CD4-positive, alpha-beta T cell (primary cell): Measurements from ENCODE around the gene SMURF2. TPM values are rescaled to one million over a fixed set of nuclear protein-coding genes. Genes with fewer than 3 reads are reported as not detected.

Experiments
- ATAC-seq: fragments of 200-7000 bp; cut with Tn5 transposase; one replicate; pipeline ENCODE4 v1.10.0; 2022; ENCODE audit warnings: mild to moderate bottlenecking; ENCODE audit not compliant: poor library complexity
- CTCF ChIA-PET: fragments of 350-600 bp; sonication (Branson Sonifier 250); formaldehyde crosslinking; loops from one replicate; lab custom pipeline; 2021; ENCODE audit warnings: antibody characterized with exemption, inconsistent platforms; lab: Charles Lee
- POLR2A ChIA-PET: fragments of 350-600 bp; sonication (Branson Sonifier 250); formaldehyde crosslinking; loops from one replicate; lab custom pipeline; 2021; ENCODE audit warnings: antibody characterized with exemption, inconsistent platforms; lab: Charles Lee
- DNase-seq, 14 experiments: peaks; one replicate each; pipeline ENCODE4 v3.0.0-alpha.2; 2013 to 2020; ENCODE audit warnings: mixed read lengths in 2 of 14
- H3K27ac ChIP-seq, 2 donors: one replicate each; pipeline versions ENCODE4 v1.5.1 to v1.7.0; 2013; ENCODE audit warnings: low read length in 2 of 2, low read depth in 1 of 2, mild to moderate bottlenecking in 1 of 2
- H3K27me3 ChIP-seq, 2 experiments: 1 replicate in 1 of 2; 2 replicates in 1 of 2; pipeline versions ENCODE4 v1.6.1 to v1.7.0; 2013; ENCODE audit warnings: low read length in 2 of 2, control low read depth in 1 of 2, mild to moderate bottlenecking in 1 of 2, moderate library complexity in 1 of 2; ENCODE audit not compliant: insufficient read depth in 2 of 2, control insufficient read depth in 1 of 2
- H3K36me3 ChIP-seq: one replicate; pipeline ENCODE4 v1.6.1; 2013; ENCODE audit warnings: low read length, control low read depth; ENCODE audit not compliant: insufficient read depth
- H3K4me1 ChIP-seq: one replicate; pipeline ENCODE4 v1.6.1; 2013; ENCODE audit warnings: low read length, control low read depth; ENCODE audit not compliant: insufficient read depth
- H3K4me3 ChIP-seq: one replicate; pipeline ENCODE4 v1.5.1; 2013; ENCODE audit warnings: mild to moderate bottlenecking, low read length, moderate library complexity
- H3K9me3 ChIP-seq, 2 experiments: 1 replicate in 1 of 2; 2 replicates in 1 of 2; pipeline versions ENCODE4 v1.6.1 to v1.7.0; 2013; ENCODE audit warnings: low read length in 2 of 2, mild to moderate bottlenecking in 2 of 2, control low read depth in 1 of 2, moderate library complexity in 1 of 2; ENCODE audit not compliant: control insufficient read depth in 1 of 2, insufficient read depth in 1 of 2
- H3K27ac Mint-ChIP-seq: one replicate; pipeline ENCODE4 v1.8.0; 2020; ENCODE audit warnings: mixed read lengths
- H3K27me3 Mint-ChIP-seq: one replicate; pipeline ENCODE4 v1.8.0; 2021; ENCODE audit warnings: mixed read lengths
- H3K36me3 Mint-ChIP-seq: one replicate; pipeline ENCODE4 v1.8.0; 2021; ENCODE audit warnings: low read depth, mixed read lengths
- H3K4me1 Mint-ChIP-seq: one replicate; pipeline ENCODE4 v1.8.0; 2021; ENCODE audit warnings: low read depth, mixed read lengths
- H3K4me3 Mint-ChIP-seq: one replicate; pipeline ENCODE4 v1.8.0; 2020; ENCODE audit warnings: mild to moderate bottlenecking, mixed read lengths
- H3K9me3 Mint-ChIP-seq: one replicate; pipeline ENCODE4 v1.8.0; 2020; ENCODE audit warnings: mixed read lengths
- CTCF ChIP-seq: fragments of 200-600 bp; IDR thresholded peaks from one replicate; pipeline ENCODE4 v1.8.0; 2022; ENCODE audit warnings: antibody characterized with exemption, mild to moderate bottlenecking
- intact Hi-C, 2 experiments: fragments of 100-400 bp; cut with DNase I in 1 of 2; cut with micrococcal nuclease in 1 of 2; formaldehyde crosslinking; loops; one replicate each; pipeline versions ENCODE4 v1.15.1 to v1.9.0; 2023 to 2025; cut with DNase I, micrococcal nuclease
- total RNA-seq, 174 experiments: library from RNA in 2 of 174; stranded (reverse) in 2 of 174; gene quantifications; one replicate each; pipeline ENCODE4 v1.2.3 and lab custom pipeline; 2021 to 2026

The SMURF2 gene
- total RNA-seq, 2 experiments from 2014 or later, result 28.0 to 29.7 TPM

- POLR2A ChIA-PET, result interaction anchor here (0.6 to 4.8 kb wide), 4 partner anchors 8 to 96 kb away, joined by 4 to 38 read pairs (median 6); partner anchors contain the start of genes CEP95, DDX5 and POLG2
- H3K36me3 Mint-ChIP-seq, result peaks cover 99% of the 10 kb centered on the region
- H3K27ac Mint-ChIP-seq, result no peak overlapping the region
- Histone ChIP-seq H3K36me3 (peaks cover 86% of the 10 kb centered on the region), H3K4me1 (no peaks in the 10 kb centered on the region), H3K9me3 (no peaks in the 10 kb centered on the region), H3K27me3 (no peaks in the 10 kb centered on the region), H3K4me3 (no peak overlapping the region), H3K27ac (peak overlapping the region in 1 of 2 donors; percentile 14)
- DNase-seq (no peak), ATAC-seq (no peak)
- TF ChIP-seq CTCF, result no peak
- no peaks in the 10 kb centered on the region for H3K27me3 Mint-ChIP-seq
- CTCF ChIA-PET, result no interaction called here
- H3K4me3 Mint-ChIP-seq, result no peak overlapping the region
- peaks cover 39% of the 10 kb centered on the region for H3K4me1 Mint-ChIP-seq
- H3K9me3 Mint-ChIP-seq, result no peaks in the 10 kb centered on the region
- intact Hi-C loops, result loop anchor here in 1 of 2 experiments (5.0 kb wide), 1 partner anchor 33 kb away; no protein-coding TSS in a partner anchor
These were observed 146.7 kb downstream of the SMURF2 start for GRCh38 chr17:64515419-64515818.

GRCh38 chr17:64509179-64509578, 152.9 kb downstream of the SMURF2 start:
- no peaks in the 10 kb centered on the region for H3K9me3 ChIP-seq
- CTCF ChIA-PET, result interaction anchor here (0.6 to 2.4 kb wide), 2 partner anchors 18 to 244 kb away, joined by 3 to 12 read pairs; no protein-coding TSS in a partner anchor
- Mint-ChIP-seq H3K4me1 (peaks cover 52% of the 10 kb centered on the region), H3K4me3 (peak overlapping the region; percentile 34), H3K36me3 (peaks cover 96% of the 10 kb centered on the region), H3K27me3 (no peaks in the 10 kb centered on the region), H3K27ac (no peak overlapping the region), H3K9me3 (no peaks in the 10 kb centered on the region)
- no peak overlapping the region for H3K4me3 ChIP-seq
- H3K36me3 ChIP-seq, result peaks cover 59% of the 10 kb centered on the region
- ATAC-seq (no peak), DNase-seq (no peak)
- no peak for TF ChIP-seq CTCF
- no peak overlapping the region for H3K27ac ChIP-seq
- H3K4me1 ChIP-seq, result peaks cover 16% of the 10 kb centered on the region
- POLR2A ChIA-PET, result interaction anchor here (0.6 to 1.5 kb wide), 4 partner anchors 9 to 736 kb away, joined by 3 read pairs; partner anchors contain the start of genes CCDC47 and DDX42
- no peaks in the 10 kb centered on the region for H3K27me3 ChIP-seq
- intact Hi-C loops, result loop anchor here (5.0 to 10.0 kb wide), 6 partner anchors 138 to 887 kb away; partner anchors contain the start of genes ICAM2 (in 1 of the 2), LIMD2 (in 1 of the 2), MAP3K3 (in 1 of the 2) and SMARCD2 (in 1 of the 2)

GRCh38 chr17:64508683-64509082, 153.4 kb downstream of the SMURF2 start:
- no peak for ATAC-seq
- no peaks in the 10 kb centered on the region for H3K27me3 ChIP-seq
- DNase-seq, result no peak
- ChIA-PET POLR2A (interaction anchor here (0.6 to 1.5 kb wide), 4 partner anchors 8 to 735 kb away, joined by 3 read pairs; partner anchors contain the start of genes CCDC47 and DDX42), CTCF (interaction anchor here (2.4 kb wide), 1 partner anchor 18 kb away, joined by 12 read pairs; no protein-coding TSS in a partner anchor)
- peaks cover 21% of the 10 kb centered on the region for H3K4me1 ChIP-seq
- H3K27ac ChIP-seq, result no peak overlapping the region
- Mint-ChIP-seq H3K4me1 (peaks cover 55% of the 10 kb centered on the region), H3K36me3 (peaks cover 96% of the 10 kb centered on the region), H3K9me3 (no peaks in the 10 kb centered on the region), H3K27ac (no peak overlapping the region), H3K4me3 (peak overlapping the region; percentile 57), H3K27me3 (no peaks in the 10 kb centered on the region)
- H3K36me3 ChIP-seq, result peaks cover 59% of the 10 kb centered on the region
- intact Hi-C loops, result loop anchor here (5.0 to 10.0 kb wide), 6 partner anchors 139 to 886 kb away; partner anchors contain the start of genes ICAM2 (in 1 of the 2), LIMD2 (in 1 of the 2), MAP3K3 (in 1 of the 2) and SMARCD2 (in 1 of the 2)
- H3K9me3 ChIP-seq, result no peaks in the 10 kb centered on the region
- no peak for TF ChIP-seq CTCF
- no peak overlapping the region for H3K4me3 ChIP-seq
